Liver (tissue), 9 donors: ENCODE results near the gene ATG9A. TPM values are rescaled to one million over a fixed set of nuclear protein-coding genes. Genes with fewer than 3 reads are reported as not detected.

Experiments used
- DNase-seq: peaks from one replicate; pipeline ENCODE4 v3.0.0-alpha.2; 2017; ENCODE audit warnings: low spot score
- H3K27ac ChIP-seq, 2 donors: one replicate each; pipeline ENCODE4 v1.7.0; 2013; ENCODE audit warnings: inconsistent platforms in 2 of 2, low read length in 2 of 2, control low read depth in 1 of 2, low read depth in 1 of 2, mild to moderate bottlenecking in 1 of 2
- H3K27me3 ChIP-seq, 4 donors: one replicate each; pipeline versions ENCODE4 v1.6.1 to v1.7.0; 2013; ENCODE audit warnings: low read length in 3 of 4, inconsistent platforms in 1 of 4, mild to moderate bottlenecking in 1 of 4, moderate library complexity in 1 of 4; ENCODE audit not compliant: control insufficient read depth in 4 of 4, insufficient read depth in 4 of 4
- H3K36me3 ChIP-seq, 4 donors: one replicate each; pipeline versions ENCODE4 v1.6.1 to v1.7.0; 2013; ENCODE audit warnings: low read length in 3 of 4, mild to moderate bottlenecking in 3 of 4, low read depth in 1 of 4, moderate library complexity in 1 of 4; ENCODE audit not compliant: control insufficient read depth in 4 of 4, insufficient read depth in 3 of 4
- H3K4me1 ChIP-seq, 4 donors: one replicate each; pipeline versions ENCODE4 v1.6.1 to v1.7.0; 2013; ENCODE audit warnings: low read length in 3 of 4, mild to moderate bottlenecking in 3 of 4, moderate library complexity in 1 of 4; ENCODE audit not compliant: control insufficient read depth in 4 of 4, insufficient read depth in 4 of 4
- H3K4me3 ChIP-seq, 3 donors: one replicate each; pipeline versions ENCODE4 v1.6.1 to v1.7.0; 2013; ENCODE audit warnings: low read length in 3 of 3, control low read depth in 1 of 3, low read depth in 1 of 3, mild to moderate bottlenecking in 1 of 3
- H3K9ac ChIP-seq, 2 donors: one replicate each; pipeline ENCODE4 v1.7.0; 2013; ENCODE audit warnings: low read length in 2 of 2, mild to moderate bottlenecking in 2 of 2, moderate library complexity in 2 of 2, control low read depth in 1 of 2, low read depth in 1 of 2
- H3K9me3 ChIP-seq, 4 donors: one replicate each; pipeline versions ENCODE4 v1.6.1 to v1.7.0; 2013; ENCODE audit warnings: low read length in 3 of 4; ENCODE audit not compliant: control insufficient read depth in 4 of 4
- EGR1 ChIP-seq, 2 donors: IDR thresholded peaks; 2 replicates each; pipeline ENCODE4 v1.6.1; 2016 to 2018; ENCODE audit warnings: antibody characterized with exemption in 2 of 2, low read depth in 2 of 2
- FOXA1 ChIP-seq: IDR thresholded peaks from 2 replicates; pipeline ENCODE4 v1.6.1; 2016; ENCODE audit warnings: antibody characterized with exemption
- FOXA2 ChIP-seq: IDR thresholded peaks from 2 replicates; pipeline ENCODE4 v1.6.1; 2016; ENCODE audit warnings: antibody characterized with exemption
- GABPA ChIP-seq, 2 donors: IDR thresholded peaks in 1 of 2; conservative IDR thresholded peaks in 1 of 2; 2 replicates each; pipeline ENCODE4 v1.6.1; 2016; ENCODE audit warnings: antibody characterized with exemption in 2 of 2, mild to moderate bottlenecking in 1 of 2, moderate library complexity in 1 of 2
- HNF4A ChIP-seq, 2 donors: conservative IDR thresholded peaks; 2 replicates each; pipeline ENCODE4 v1.6.1; 2016; ENCODE audit warnings: antibody characterized with exemption in 2 of 2, mild to moderate bottlenecking in 2 of 2
- HNF4G ChIP-seq: IDR thresholded peaks from 2 replicates; pipeline ENCODE4 v1.6.1; 2016; ENCODE audit warnings: antibody characterized with exemption
- JUND ChIP-seq, 2 donors: IDR thresholded peaks; 2 replicates each; pipeline ENCODE4 v1.6.1; 2016; ENCODE audit warnings: antibody characterized with exemption in 2 of 2
- NR2F2 ChIP-seq: IDR thresholded peaks from 2 replicates; pipeline ENCODE4 v1.6.1; 2016; ENCODE audit warnings: antibody characterized with exemption
- RAD21 ChIP-seq, 2 donors: IDR thresholded peaks; 2 replicates each; pipeline ENCODE4 v1.6.1; 2016; ENCODE audit warnings: antibody characterized with exemption in 2 of 2, mild to moderate bottlenecking in 2 of 2
- SP1 ChIP-seq: IDR thresholded peaks from 2 replicates; pipeline ENCODE4 v1.6.1; 2018; ENCODE audit warnings: antibody characterized with exemption, mild to moderate bottlenecking
- TAF1 ChIP-seq: conservative IDR thresholded peaks from 2 replicates; pipeline ENCODE4 v1.6.1; 2016; ENCODE audit warnings: antibody characterized with exemption, mild to moderate bottlenecking
- YY1 ChIP-seq: IDR thresholded peaks from 2 replicates; pipeline ENCODE4 v1.6.1; 2016; ENCODE audit warnings: antibody characterized with exemption, mild to moderate bottlenecking
- WGBS: extraction: QIAGEN DNeasy Blood & Tissue Kit; methylation state at CpG from one replicate; pipeline ENCODE4 v1.1.7; 2013; 5-methylcytosine and 5-hydroxymethylcytosine counted together
- polyA plus RNA-seq, 2 donors: library from polyadenylated mRNA; stranded (reverse) in 1 of 2; unstranded in 1 of 2; fragments of 200-250 nt in 1 of 2; fragments of >200 nt in 1 of 2; fragmentation: Nextera tagmentation in 1 of 2; extraction: Ambion mirVana in 1 of 2; gene quantifications; one replicate each; pipeline versions ENCODE4 v1.2.1 to v1.2.3, GENCODE V29; 2013 to 2015
- total RNA-seq, 2 donors: library from RNA; depleted of rRNA; stranded (reverse); fragments of >200 nt; gene quantifications; one replicate each; pipeline ENCODE4 v1.2.3, GENCODE V29; 2014
- TF ChIP-seq, protein P1 (sequence below): fragments of 150-350 bp; IDR thresholded peaks from 2 replicates; pipeline ENCODE4 v1.5.1; 2017; ENCODE audit warnings: improper control_type of control experiment, low read depth, low read length; ENCODE audit not compliant: missing input control
- TF ChIP-seq, protein P2 (sequence below): IDR thresholded peaks from 2 replicates; pipeline ENCODE4 v1.6.1; 2016; ENCODE audit warnings: antibody characterized with exemption, mild to moderate bottlenecking
- TF ChIP-seq, protein P3 (sequence below): IDR thresholded peaks from 2 replicates; pipeline ENCODE4 v1.6.1; 2016; ENCODE audit warnings: antibody characterized with exemption
- TF ChIP-seq, protein P4 (sequence below): IDR thresholded peaks from 2 replicates; pipeline ENCODE4 v1.6.1; 2016; ENCODE audit warnings: antibody characterized with exemption
- donor health status: healthy.
- donor health status: healthy.
- donor health status: healthy.
- donor health status: healthy.
- donor health status: healthy.

ATG9A gene
- total and polyA plus RNA-seq, 4 donors: 24.3 to 68.1 (median 37.9) TPM

DNA sequence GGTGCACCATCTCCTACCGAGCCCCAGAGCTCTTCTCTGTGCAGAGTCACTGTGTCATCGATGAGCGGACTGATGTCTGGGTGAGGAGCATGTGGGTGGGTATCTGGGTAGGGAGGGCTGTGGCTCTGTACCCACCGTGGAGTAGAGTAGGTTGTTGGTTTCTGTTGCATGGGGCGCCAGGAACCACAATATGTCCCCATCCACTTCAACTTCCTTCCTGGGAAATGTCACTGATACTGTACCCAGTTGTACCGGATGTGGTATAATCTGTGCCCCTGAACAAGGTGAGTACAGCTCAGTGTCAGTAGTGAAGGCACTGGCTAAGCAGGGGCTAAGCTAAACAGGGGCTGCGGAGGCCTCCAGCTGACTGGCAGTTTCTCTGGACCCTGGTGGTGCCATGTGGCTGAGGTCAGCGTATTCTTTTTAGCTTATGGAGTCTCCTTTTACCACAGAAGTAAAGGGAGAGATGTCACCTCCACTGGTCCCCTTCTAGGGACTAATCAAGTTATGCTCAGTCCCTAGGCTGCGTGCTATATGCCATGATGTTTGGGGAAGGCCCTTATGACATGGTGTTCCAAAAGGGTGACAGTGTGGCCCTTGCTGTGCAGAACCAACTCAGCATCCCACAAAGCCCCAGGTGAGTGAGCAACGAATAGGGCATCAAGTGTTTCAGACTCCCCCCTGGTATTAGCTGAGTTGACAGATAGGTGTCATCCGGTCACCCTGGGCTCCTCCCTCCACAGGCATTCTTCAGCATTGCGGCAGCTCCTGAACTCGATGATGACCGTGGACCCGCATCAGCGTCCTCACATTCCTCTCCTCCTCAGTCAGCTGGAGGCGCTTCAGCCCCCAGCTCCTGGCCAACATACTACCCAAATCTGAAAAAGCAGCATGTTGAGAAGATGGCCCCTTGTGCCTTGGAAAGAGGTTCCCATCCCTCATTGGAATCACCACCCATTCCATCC, 18.5 kb upstream of the ATG9A start:
- Histone ChIP-seq H3K27me3 (no peaks in the 10 kb centered on the region), H3K4me1 (peaks cover 19 to 72% (median 58%) of the 10 kb centered on the region in 4 donors), H3K27ac (peak overlapping the region; percentile 55 to 73), H3K36me3 (peaks cover 0 to 3% (median 0%) of the 10 kb centered on the region in 4 donors), H3K9me3 (no peaks in the 10 kb centered on the region), H3K9ac (no peak overlapping the region), H3K4me3 (no peak overlapping the region)
- TF ChIP-seq FOXA1: no peak
- no peak for TF ChIP-seq FOXA2
- no peak for TF ChIP-seq HNF4G
- peak; percentile 31 for TF ChIP-seq SP1
- no peak for TF ChIP-seq EGR1 (IDR thresholded peaks at IDR 0.05; ENCODE audit: low read depth in 2 of 2)
- TF ChIP-seq HNF4A (conservative IDR thresholded peaks at IDR 0.05): no peak
- TF ChIP-seq, protein P1, sequence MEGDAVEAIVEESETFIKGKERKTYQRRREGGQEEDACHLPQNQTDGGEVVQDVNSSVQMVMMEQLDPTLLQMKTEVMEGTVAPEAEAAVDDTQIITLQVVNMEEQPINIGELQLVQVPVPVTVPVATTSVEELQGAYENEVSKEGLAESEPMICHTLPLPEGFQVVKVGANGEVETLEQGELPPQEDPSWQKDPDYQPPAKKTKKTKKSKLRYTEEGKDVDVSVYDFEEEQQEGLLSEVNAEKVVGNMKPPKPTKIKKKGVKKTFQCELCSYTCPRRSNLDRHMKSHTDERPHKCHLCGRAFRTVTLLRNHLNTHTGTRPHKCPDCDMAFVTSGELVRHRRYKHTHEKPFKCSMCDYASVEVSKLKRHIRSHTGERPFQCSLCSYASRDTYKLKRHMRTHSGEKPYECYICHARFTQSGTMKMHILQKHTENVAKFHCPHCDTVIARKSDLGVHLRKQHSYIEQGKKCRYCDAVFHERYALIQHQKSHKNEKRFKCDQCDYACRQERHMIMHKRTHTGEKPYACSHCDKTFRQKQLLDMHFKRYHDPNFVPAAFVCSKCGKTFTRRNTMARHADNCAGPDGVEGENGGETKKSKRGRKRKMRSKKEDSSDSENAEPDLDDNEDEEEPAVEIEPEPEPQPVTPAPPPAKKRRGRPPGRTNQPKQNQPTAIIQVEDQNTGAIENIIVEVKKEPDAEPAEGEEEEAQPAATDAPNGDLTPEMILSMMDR: no peak
- TF ChIP-seq GABPA (IDR thresholded peaks at IDR 0.05 in 1 of 2, conservative IDR thresholded peaks at IDR 0.05 in 1 of 2): no peak
- TF ChIP-seq, protein P2, sequence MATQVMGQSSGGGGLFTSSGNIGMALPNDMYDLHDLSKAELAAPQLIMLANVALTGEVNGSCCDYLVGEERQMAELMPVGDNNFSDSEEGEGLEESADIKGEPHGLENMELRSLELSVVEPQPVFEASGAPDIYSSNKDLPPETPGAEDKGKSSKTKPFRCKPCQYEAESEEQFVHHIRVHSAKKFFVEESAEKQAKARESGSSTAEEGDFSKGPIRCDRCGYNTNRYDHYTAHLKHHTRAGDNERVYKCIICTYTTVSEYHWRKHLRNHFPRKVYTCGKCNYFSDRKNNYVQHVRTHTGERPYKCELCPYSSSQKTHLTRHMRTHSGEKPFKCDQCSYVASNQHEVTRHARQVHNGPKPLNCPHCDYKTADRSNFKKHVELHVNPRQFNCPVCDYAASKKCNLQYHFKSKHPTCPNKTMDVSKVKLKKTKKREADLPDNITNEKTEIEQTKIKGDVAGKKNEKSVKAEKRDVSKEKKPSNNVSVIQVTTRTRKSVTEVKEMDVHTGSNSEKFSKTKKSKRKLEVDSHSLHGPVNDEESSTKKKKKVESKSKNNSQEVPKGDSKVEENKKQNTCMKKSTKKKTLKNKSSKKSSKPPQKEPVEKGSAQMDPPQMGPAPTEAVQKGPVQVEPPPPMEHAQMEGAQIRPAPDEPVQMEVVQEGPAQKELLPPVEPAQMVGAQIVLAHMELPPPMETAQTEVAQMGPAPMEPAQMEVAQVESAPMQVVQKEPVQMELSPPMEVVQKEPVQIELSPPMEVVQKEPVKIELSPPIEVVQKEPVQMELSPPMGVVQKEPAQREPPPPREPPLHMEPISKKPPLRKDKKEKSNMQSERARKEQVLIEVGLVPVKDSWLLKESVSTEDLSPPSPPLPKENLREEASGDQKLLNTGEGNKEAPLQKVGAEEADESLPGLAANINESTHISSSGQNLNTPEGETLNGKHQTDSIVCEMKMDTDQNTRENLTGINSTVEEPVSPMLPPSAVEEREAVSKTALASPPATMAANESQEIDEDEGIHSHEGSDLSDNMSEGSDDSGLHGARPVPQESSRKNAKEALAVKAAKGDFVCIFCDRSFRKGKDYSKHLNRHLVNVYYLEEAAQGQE: no peak
- 86% methylated on average over 17 of the region's 17 CpGs for WGBS
- no peak for DNase-seq

DNA sequence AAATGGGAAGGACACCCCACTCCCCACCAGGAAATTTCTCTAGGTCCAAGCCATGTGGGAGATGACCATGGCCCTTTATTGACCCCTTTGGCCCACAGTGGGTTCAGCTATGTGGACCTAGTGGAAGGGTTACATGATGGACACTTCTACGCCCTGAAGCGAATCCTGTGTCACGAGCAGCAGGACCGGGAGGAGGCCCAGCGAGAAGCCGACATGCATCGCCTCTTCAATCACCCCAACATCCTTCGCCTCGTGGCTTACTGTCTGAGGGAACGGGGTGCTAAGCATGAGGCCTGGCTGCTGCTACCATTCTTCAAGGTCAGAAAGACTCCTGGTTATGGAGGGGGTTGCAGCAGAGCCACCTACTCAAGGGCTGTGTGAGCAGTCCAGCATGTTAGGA, 17.1 kb upstream of the ATG9A start:
- no peak overlapping the region for H3K4me3 ChIP-seq
- no peak for TF ChIP-seq EGR1 (IDR thresholded peaks at IDR 0.05; ENCODE audit: low read depth in 2 of 2)
- TF ChIP-seq YY1: no peak
- TF ChIP-seq HNF4G: no peak
- TF ChIP-seq, protein P2: no peak
- TF ChIP-seq FOXA1: no peak
- no peak for TF ChIP-seq RAD21 (IDR thresholded peaks at IDR 0.05)
- no peak for TF ChIP-seq NR2F2
- no peak for TF ChIP-seq HNF4A (conservative IDR thresholded peaks at IDR 0.05)
- no peak for TF ChIP-seq GABPA (IDR thresholded peaks at IDR 0.05 in 1 of 2, conservative IDR thresholded peaks at IDR 0.05 in 1 of 2)
- no peak for TF ChIP-seq TAF1
- TF ChIP-seq JUND (IDR thresholded peaks at IDR 0.05): no peak
- TF ChIP-seq, protein P1: no peak
- TF ChIP-seq, protein P3, sequence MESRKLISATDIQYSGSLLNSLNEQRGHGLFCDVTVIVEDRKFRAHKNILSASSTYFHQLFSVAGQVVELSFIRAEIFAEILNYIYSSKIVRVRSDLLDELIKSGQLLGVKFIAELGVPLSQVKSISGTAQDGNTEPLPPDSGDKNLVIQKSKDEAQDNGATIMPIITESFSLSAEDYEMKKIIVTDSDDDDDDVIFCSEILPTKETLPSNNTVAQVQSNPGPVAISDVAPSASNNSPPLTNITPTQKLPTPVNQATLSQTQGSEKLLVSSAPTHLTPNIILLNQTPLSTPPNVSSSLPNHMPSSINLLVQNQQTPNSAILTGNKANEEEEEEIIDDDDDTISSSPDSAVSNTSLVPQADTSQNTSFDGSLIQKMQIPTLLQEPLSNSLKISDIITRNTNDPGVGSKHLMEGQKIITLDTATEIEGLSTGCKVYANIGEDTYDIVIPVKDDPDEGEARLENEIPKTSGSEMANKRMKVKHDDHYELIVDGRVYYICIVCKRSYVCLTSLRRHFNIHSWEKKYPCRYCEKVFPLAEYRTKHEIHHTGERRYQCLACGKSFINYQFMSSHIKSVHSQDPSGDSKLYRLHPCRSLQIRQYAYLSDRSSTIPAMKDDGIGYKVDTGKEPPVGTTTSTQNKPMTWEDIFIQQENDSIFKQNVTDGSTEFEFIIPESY: no peak
- TF ChIP-seq, protein P4, sequence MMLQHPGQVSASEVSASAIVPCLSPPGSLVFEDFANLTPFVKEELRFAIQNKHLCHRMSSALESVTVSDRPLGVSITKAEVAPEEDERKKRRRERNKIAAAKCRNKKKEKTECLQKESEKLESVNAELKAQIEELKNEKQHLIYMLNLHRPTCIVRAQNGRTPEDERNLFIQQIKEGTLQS: no peak

More for the DNA sequence above, 17.1 kb upstream of the ATG9A start:
- H3K9me3 ChIP-seq: no peaks in the 10 kb centered on the region
- H3K4me1 ChIP-seq: peaks cover 16 to 67% (median 57%) of the 10 kb centered on the region in 4 donors
- no peaks in the 10 kb centered on the region for H3K27me3 ChIP-seq
- no peak for DNase-seq
- H3K9ac ChIP-seq: no peak overlapping the region
- H3K36me3 ChIP-seq: peaks cover 0 to 3% (median 0%) of the 10 kb centered on the region in 4 donors
- H3K27ac ChIP-seq: peak overlapping the region in 1 of 2 donors; percentile 94
- whole genome bisulfite sequencing: 98% methylated on average over 10 of the region's 10 CpGs
